ENCODE data around the gene KLK6. TPM values are rescaled to one million over a fixed set of nuclear protein-coding genes. Genes with fewer than 3 reads are reported as not detected.

The KLK6 gene
- total and polyA plus RNA-seq, 2 of the 13 experiments (the other 11 are each of a cell fraction or from before 2014, with no cell fraction given), result 0.15 to 1.8 TPM

DNA sequence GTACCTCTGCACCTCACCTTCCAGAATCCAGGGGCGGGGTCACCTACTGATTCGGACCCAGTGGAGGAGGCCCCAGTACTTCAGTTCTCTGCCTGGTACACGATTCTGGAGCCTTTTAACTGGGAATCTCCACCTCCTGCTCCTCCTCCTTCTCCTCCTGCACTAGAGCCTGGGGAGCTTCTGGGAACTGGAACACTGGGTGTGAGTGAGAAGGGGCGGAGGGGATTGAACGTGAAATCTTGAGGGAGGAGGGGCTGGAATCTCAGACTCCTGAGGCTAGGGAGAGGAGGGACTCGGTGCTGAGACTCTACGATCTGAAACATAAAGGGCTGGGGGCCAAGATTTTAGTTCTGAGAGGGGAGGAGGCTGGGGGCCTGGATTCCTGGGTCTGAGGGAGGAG, 32.1 kb upstream of the KLK6 start, which contains the start of gene KLK8:
Gene KLK8, minus strand, starts transcription at position 90 of the 400 bp plus-strand sequence. CDS start 437 bp downstream, outside the sequence.
- H3K4me2 ChIP-seq (ENCODE audit: low read depth, low read length), result no peak within 1 kb of the TSS
- H3K9ac ChIP-seq (ENCODE audit: insufficient read depth, low read depth, low read length), result no peak within 1 kb of the TSS
- no peaks in the 10 kb centered on the region for H3K9me3 ChIP-seq (ENCODE audit: low read length)
- no peaks in the 10 kb centered on the region for H3K36me3 ChIP-seq (replicated peaks in 1 of 2; ENCODE audit: control insufficient read depth in 1 of 2, insufficient read depth in 2 of 2, low read length in 2 of 2)
- POLR2A ChIA-PET, result no interaction called here
- no peak within 1 kb of the TSS for H3K27ac ChIP-seq (ENCODE audit: extremely low read length, insufficient read depth, low read length)
- FAIRE-seq (no peak), DNase-seq (ENCODE audit: low spot score) (no peak), ATAC-seq (no peak)
- H3K79me2 ChIP-seq (ENCODE audit: insufficient read depth, low read length), result no peaks in the 10 kb centered on the region
- in situ Hi-C loops (cut with HindIII; ENCODE audit: extremely low pct_ligation_motif_present, low pct_unique_long_range_greater_than_20kb) (no loop called here), intact Hi-C loops (cut with micrococcal nuclease; ENCODE audit: unreplicated experiment) (no loop called here)
- CTCF ChIA-PET (ENCODE audit: low intra/inter-chr PET ratio, low total read pairs), result no interaction called here
- TF ChIP-seq ZNF232 (CRISPR knock-in tag; IDR thresholded peaks at IDR 0.05; ENCODE audit: borderline replicate concordance), result no peak
- no TSS peak for BruUV-seq (replicated peaks)
- H3K27me3 ChIP-seq (ENCODE audit: control insufficient read depth in 1 of 2, insufficient read depth in 2 of 2, low read length in 2 of 2), result peaks cover 3 to 11% of the 10 kb centered on the region in 2 experiments; a peak in 4 of 5 replicates
- no peak within 1 kb of the TSS for H3K4me3 ChIP-seq (replicated peaks in 1 of 3; ENCODE audit: insufficient read depth in 1 of 3, low read depth in 2 of 3, low read length in 3 of 3)
- WGBS (ENCODE audit: low lambda C conversion rate), result 2% methylated on average over 4 of the region's 7 CpGs
- no peaks in the 10 kb centered on the region for H3K4me1 ChIP-seq (ENCODE audit: insufficient read depth, low read length)
- no peaks in the 10 kb centered on the region for H4K20me1 ChIP-seq (ENCODE audit: insufficient read depth, low read length)
- H2AFZ ChIP-seq (ENCODE audit: low read length), result no peak within 1 kb of the TSS

DNA sequence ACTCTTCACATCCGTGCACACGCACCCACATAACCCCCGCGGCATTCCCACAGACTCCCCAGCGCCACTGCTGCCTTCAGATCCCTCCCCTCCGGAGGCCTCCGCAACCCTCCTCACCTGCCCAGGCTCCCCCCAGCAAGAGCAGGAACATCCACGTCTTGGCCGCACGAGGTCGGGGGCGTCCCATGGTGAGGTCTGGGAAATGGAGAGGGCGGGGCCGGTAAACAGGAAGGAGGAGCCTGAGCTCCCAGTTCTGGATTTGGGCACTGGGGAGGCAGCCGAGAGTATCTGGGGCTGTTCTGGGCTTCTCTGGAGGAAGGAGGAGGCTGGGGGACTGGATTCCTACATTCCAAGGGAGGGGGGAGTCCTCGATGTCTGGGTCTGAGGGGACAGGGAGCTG, 31.6 kb upstream of the KLK6 start:
- no peak for FAIRE-seq
- no peaks in the 10 kb centered on the region for H3K36me3 ChIP-seq (replicated peaks in 1 of 2; ENCODE audit: control insufficient read depth in 1 of 2, insufficient read depth in 2 of 2, low read length in 2 of 2)
- no peaks in the 10 kb centered on the region for H4K20me1 ChIP-seq (ENCODE audit: insufficient read depth, low read length)
- H3K4me1 ChIP-seq (ENCODE audit: insufficient read depth, low read length), result no peaks in the 10 kb centered on the region
- POLR2A ChIA-PET, result no interaction called here
- no peaks in the 10 kb centered on the region for H3K79me2 ChIP-seq (ENCODE audit: insufficient read depth, low read length)
- no TSS peak for BruUV-seq (replicated peaks)
- no peaks in the 10 kb centered on the region for H3K9me3 ChIP-seq (ENCODE audit: low read length)
- 17% methylated on average over 16 of the region's 16 CpGs for WGBS (ENCODE audit: low lambda C conversion rate)
- no peak overlapping the region for H3K27ac ChIP-seq (ENCODE audit: extremely low read length, insufficient read depth, low read length)
- intact Hi-C loops (cut with micrococcal nuclease; ENCODE audit: unreplicated experiment) (no loop called here), in situ Hi-C loops (cut with HindIII; ENCODE audit: extremely low pct_ligation_motif_present, low pct_unique_long_range_greater_than_20kb) (no loop called here)
- CTCF ChIA-PET (ENCODE audit: low intra/inter-chr PET ratio, low total read pairs), result no interaction called here
- H3K9ac ChIP-seq (ENCODE audit: insufficient read depth, low read depth, low read length), result no peak overlapping the region
- ATAC-seq, result no peak
- H3K27me3 ChIP-seq (ENCODE audit: control insufficient read depth in 1 of 2, insufficient read depth in 2 of 2, low read length in 2 of 2), result peaks cover 3 to 11% of the 10 kb centered on the region in 2 experiments; a peak in 4 of 5 replicates
- H3K4me3 ChIP-seq (replicated peaks in 1 of 3; ENCODE audit: insufficient read depth in 1 of 3, low read depth in 2 of 3, low read length in 3 of 3), result no peak overlapping the region
- DNase-seq (ENCODE audit: low spot score), result no peak
- no peak overlapping the region for H3K4me2 ChIP-seq (ENCODE audit: low read depth, low read length)
- H2AFZ ChIP-seq (ENCODE audit: low read length), result no peak overlapping the region
- TF ChIP-seq NFKBIZ (CRISPR knock-in tag; IDR thresholded peaks at IDR 0.05) (no peak), ZNF30 (CRISPR knock-in tag; IDR thresholded peaks at IDR 0.05) (no peak), ZNF570 (CRISPR knock-in tag; IDR thresholded peaks at IDR 0.05; ENCODE audit: borderline replicate concordance) (no peak), RFX3 (CRISPR knock-in tag; IDR thresholded peaks at IDR 0.05) (no peak), JUN (CRISPR knock-in tag; IDR thresholded peaks at IDR 0.05) (no peak), ZNF766 (CRISPR knock-in tag; IDR thresholded peaks at IDR 0.05; ENCODE audit: borderline replicate concordance) (no peak), ZNF543 (CRISPR knock-in tag; IDR thresholded peaks at IDR 0.05) (no peak), ZNF232 (CRISPR knock-in tag; IDR thresholded peaks at IDR 0.05; ENCODE audit: borderline replicate concordance) (no peak)
- TF ChIP-seq, protein P1, sequence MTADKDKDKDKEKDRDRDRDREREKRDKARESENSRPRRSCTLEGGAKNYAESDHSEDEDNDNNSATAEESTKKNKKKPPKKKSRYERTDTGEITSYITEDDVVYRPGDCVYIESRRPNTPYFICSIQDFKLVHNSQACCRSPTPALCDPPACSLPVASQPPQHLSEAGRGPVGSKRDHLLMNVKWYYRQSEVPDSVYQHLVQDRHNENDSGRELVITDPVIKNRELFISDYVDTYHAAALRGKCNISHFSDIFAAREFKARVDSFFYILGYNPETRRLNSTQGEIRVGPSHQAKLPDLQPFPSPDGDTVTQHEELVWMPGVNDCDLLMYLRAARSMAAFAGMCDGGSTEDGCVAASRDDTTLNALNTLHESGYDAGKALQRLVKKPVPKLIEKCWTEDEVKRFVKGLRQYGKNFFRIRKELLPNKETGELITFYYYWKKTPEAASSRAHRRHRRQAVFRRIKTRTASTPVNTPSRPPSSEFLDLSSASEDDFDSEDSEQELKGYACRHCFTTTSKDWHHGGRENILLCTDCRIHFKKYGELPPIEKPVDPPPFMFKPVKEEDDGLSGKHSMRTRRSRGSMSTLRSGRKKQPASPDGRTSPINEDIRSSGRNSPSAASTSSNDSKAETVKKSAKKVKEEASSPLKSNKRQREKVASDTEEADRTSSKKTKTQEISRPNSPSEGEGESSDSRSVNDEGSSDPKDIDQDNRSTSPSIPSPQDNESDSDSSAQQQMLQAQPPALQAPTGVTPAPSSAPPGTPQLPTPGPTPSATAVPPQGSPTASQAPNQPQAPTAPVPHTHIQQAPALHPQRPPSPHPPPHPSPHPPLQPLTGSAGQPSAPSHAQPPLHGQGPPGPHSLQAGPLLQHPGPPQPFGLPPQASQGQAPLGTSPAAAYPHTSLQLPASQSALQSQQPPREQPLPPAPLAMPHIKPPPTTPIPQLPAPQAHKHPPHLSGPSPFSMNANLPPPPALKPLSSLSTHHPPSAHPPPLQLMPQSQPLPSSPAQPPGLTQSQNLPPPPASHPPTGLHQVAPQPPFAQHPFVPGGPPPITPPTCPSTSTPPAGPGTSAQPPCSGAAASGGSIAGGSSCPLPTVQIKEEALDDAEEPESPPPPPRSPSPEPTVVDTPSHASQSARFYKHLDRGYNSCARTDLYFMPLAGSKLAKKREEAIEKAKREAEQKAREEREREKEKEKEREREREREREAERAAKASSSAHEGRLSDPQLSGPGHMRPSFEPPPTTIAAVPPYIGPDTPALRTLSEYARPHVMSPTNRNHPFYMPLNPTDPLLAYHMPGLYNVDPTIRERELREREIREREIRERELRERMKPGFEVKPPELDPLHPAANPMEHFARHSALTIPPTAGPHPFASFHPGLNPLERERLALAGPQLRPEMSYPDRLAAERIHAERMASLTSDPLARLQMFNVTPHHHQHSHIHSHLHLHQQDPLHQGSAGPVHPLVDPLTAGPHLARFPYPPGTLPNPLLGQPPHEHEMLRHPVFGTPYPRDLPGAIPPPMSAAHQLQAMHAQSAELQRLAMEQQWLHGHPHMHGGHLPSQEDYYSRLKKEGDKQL (CRISPR knock-in tag; IDR thresholded peaks at IDR 0.05; ENCODE audit: low read depth), result no peak
- TF ChIP-seq, protein P2, sequence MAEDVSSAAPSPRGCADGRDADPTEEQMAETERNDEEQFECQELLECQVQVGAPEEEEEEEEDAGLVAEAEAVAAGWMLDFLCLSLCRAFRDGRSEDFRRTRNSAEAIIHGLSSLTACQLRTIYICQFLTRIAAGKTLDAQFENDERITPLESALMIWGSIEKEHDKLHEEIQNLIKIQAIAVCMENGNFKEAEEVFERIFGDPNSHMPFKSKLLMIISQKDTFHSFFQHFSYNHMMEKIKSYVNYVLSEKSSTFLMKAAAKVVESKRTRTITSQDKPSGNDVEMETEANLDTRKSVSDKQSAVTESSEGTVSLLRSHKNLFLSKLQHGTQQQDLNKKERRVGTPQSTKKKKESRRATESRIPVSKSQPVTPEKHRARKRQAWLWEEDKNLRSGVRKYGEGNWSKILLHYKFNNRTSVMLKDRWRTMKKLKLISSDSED (CRISPR knock-in tag; IDR thresholded peaks at IDR 0.05), result no peak
- TF ChIP-seq, protein P3, sequence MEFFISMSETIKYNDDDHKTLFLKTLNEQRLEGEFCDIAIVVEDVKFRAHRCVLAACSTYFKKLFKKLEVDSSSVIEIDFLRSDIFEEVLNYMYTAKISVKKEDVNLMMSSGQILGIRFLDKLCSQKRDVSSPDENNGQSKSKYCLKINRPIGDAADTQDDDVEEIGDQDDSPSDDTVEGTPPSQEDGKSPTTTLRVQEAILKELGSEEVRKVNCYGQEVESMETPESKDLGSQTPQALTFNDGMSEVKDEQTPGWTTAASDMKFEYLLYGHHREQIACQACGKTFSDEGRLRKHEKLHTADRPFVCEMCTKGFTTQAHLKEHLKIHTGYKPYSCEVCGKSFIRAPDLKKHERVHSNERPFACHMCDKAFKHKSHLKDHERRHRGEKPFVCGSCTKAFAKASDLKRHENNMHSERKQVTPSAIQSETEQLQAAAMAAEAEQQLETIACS (CRISPR knock-in tag; IDR thresholded peaks at IDR 0.05), result no peak

All from HepG2 (cell line).